ENCODE measurements around the gene L3HYPDH. TPM values are rescaled to one million over a fixed set of nuclear protein-coding genes. Genes with fewer than 3 reads are reported as not detected.

L3HYPDH gene
- total RNA-seq, 1 experiment from 2014 or later, result 25.1 TPM

- H3K27me3 ChIP-seq (ENCODE audit: control insufficient read depth, insufficient read depth, low read length), result no peaks in the 10 kb centered on the region
- H3K4me1 ChIP-seq (ENCODE audit: control insufficient read depth, insufficient read depth, low read length), result no peaks in the 10 kb centered on the region
- CTCF ChIA-PET, result no interaction called here
- DNase-seq (ENCODE audit: low read depth, low spot score), result no peak
- ATAC-seq, result no peak
- intact Hi-C loops (cut with micrococcal nuclease; ENCODE audit: unreplicated experiment) (no loop called here), in situ Hi-C loops (cut with HindIII; ENCODE audit: low pct_unique_long_range_greater_than_20kb, low sequenced_read_pairs) (no loop called here)
- H3K36me3 ChIP-seq (ENCODE audit: control insufficient read depth, insufficient read depth, low read length), result peaks cover 18% of the 10 kb centered on the region
- no TSS peak for BruUV-seq (replicated peaks)
- no peaks in the 10 kb centered on the region for H3K9me3 ChIP-seq (ENCODE audit: control insufficient read depth, insufficient read depth, low read depth, low read length)
- no peak overlapping the region for H3K27ac ChIP-seq (ENCODE audit: low read length)
- POLR2A ChIA-PET, result interaction anchor here (0.6 kb wide), 1 partner anchor 44 kb away, joined by 4 read pairs; no protein-coding TSS in a partner anchor
- TF ChIP-seq REST (IDR thresholded peaks at IDR 0.05; ENCODE audit: insufficient read depth in 1 of 2, low read depth in 2 of 2, low read length in 1 of 2), result no peak
- no peak for TF ChIP-seq SIN3A (IDR thresholded peaks at IDR 0.05; ENCODE audit: borderline replicate concordance, insufficient read depth, low read depth, low read length)
- TF ChIP-seq POLR2AphosphoS5 (IDR thresholded peaks at IDR 0.05; ENCODE audit: low read depth, low read length), result no peak
- no peak for TF ChIP-seq TCF7L2 (IDR thresholded peaks at IDR 0.05; ENCODE audit: low read depth, low read length)
- no peak for TF ChIP-seq CTCF (IDR thresholded peaks at IDR 0.05)
- no peak overlapping the region for H3K4me3 ChIP-seq (ENCODE audit: low read depth in 2 of 2, low read length in 2 of 2)
Measured at GRCh38 chr14:59500732-59501131, 16.5 kb upstream of the L3HYPDH start.

GRCh38 chr14:59492384-59492783 lies 8.2 kb upstream of the L3HYPDH start:
- POLR2A ChIA-PET, result interaction anchor here (0.8 kb wide), 1 partner anchor 8 kb away, joined by 3 read pairs; the partner anchor contains the start of genes JKAMP and L3HYPDH
- intact Hi-C loops (cut with micrococcal nuclease; ENCODE audit: unreplicated experiment), result loop anchor here (10.0 kb wide), 1 partner anchor 702 kb away; no protein-coding TSS in a partner anchor

GRCh38 chr14:59490756-59491155 lies 6.5 kb upstream of the L3HYPDH start:
- BruUV-seq (replicated peaks), result no TSS peak
- POLR2A ChIA-PET, result no interaction called here

More at GRCh38 chr14:59492384-59492783, 8.2 kb upstream of the L3HYPDH start:
- no TSS peak for BruUV-seq (replicated peaks)
- Histone ChIP-seq H3K36me3 (ENCODE audit: control insufficient read depth, insufficient read depth, low read length) (peaks cover 25% of the 10 kb centered on the region), H3K9me3 (ENCODE audit: control insufficient read depth, insufficient read depth, low read depth, low read length) (no peaks in the 10 kb centered on the region), H3K27me3 (ENCODE audit: control insufficient read depth, insufficient read depth, low read length) (no peaks in the 10 kb centered on the region), H3K27ac (ENCODE audit: low read length) (no peak overlapping the region), H3K4me3 (ENCODE audit: low read depth in 2 of 2, low read length in 2 of 2) (no peak overlapping the region), H3K4me1 (ENCODE audit: control insufficient read depth, insufficient read depth, low read length) (no peaks in the 10 kb centered on the region; the same call in 1 of the 2 replicates)
- TF ChIP-seq POLR2AphosphoS5 (IDR thresholded peaks at IDR 0.05; ENCODE audit: low read depth, low read length) (no peak), TCF7L2 (IDR thresholded peaks at IDR 0.05; ENCODE audit: low read depth, low read length) (no peak)
- DNase-seq (ENCODE audit: low read depth, low spot score) (no peak), ATAC-seq (no peak)
- CTCF ChIA-PET, result no interaction called here
- in situ Hi-C loops (cut with HindIII; ENCODE audit: low pct_unique_long_range_greater_than_20kb, low sequenced_read_pairs), result no loop called here

More at GRCh38 chr14:59490756-59491155, 6.5 kb upstream of the L3HYPDH start:
- CTCF ChIA-PET, result no interaction called here
- ATAC-seq (no peak), DNase-seq (ENCODE audit: low read depth, low spot score) (no peak)
- TF ChIP-seq SIN3A (IDR thresholded peaks at IDR 0.05; ENCODE audit: borderline replicate concordance, insufficient read depth, low read depth, low read length) (no peak), POLR2AphosphoS5 (IDR thresholded peaks at IDR 0.05; ENCODE audit: low read depth, low read length) (no peak), REST (IDR thresholded peaks at IDR 0.05; ENCODE audit: insufficient read depth in 1 of 2, low read depth in 2 of 2, low read length in 1 of 2) (no peak), TCF7L2 (IDR thresholded peaks at IDR 0.05; ENCODE audit: low read depth, low read length) (no peak), CTCF (IDR thresholded peaks at IDR 0.05) (no peak)
- no peak overlapping the region for H3K27ac ChIP-seq (ENCODE audit: low read length)
- in situ Hi-C loops (cut with HindIII; ENCODE audit: low pct_unique_long_range_greater_than_20kb, low sequenced_read_pairs), result no loop called here
- H3K4me1 ChIP-seq (ENCODE audit: control insufficient read depth, insufficient read depth, low read length), result peaks cover 5% of the 10 kb centered on the region; the same call in 1 of the 2 replicates
- intact Hi-C loops (cut with micrococcal nuclease; ENCODE audit: unreplicated experiment), result loop anchor here (10.0 kb wide), 1 partner anchor 704 kb away; no protein-coding TSS in a partner anchor
- no peaks in the 10 kb centered on the region for H3K27me3 ChIP-seq (ENCODE audit: control insufficient read depth, insufficient read depth, low read length)
- H3K36me3 ChIP-seq (ENCODE audit: control insufficient read depth, insufficient read depth, low read length), result peaks cover 23% of the 10 kb centered on the region
- no peak overlapping the region for H3K4me3 ChIP-seq (ENCODE audit: low read depth in 2 of 2, low read length in 2 of 2)
- no peaks in the 10 kb centered on the region for H3K9me3 ChIP-seq (ENCODE audit: control insufficient read depth, insufficient read depth, low read depth, low read length)

All from Panc1 (cell line).